HG03196 (cell line): ENCODE measurements around the gene NEK10.

ENCODE experiments used
- ATAC-seq: cut with Tn5 transposase; IDR thresholded peaks from one replicate; pipeline ENCODE4 v1.9.1; 2021; ENCODE audit not compliant: unreplicated experiment

The NEK10 gene

GRCh38 chr3:27115352-27115751, 253.8 kb downstream of the NEK10 start:
- no peak for ATAC-seq

- no peak for ATAC-seq
Measured at GRCh38 chr3:27114684-27115083, 254.5 kb downstream of the NEK10 start.

- no peak for ATAC-seq
Measured at GRCh38 chr3:27114129-27114528, 255.1 kb downstream of the NEK10 start.

- ATAC-seq: no peak
Measured at GRCh38 chr3:27110020-27110419, 259.2 kb downstream of the NEK10 start.

GRCh38 chr3:27108322-27108721, 260.9 kb downstream of the NEK10 start:
- no peak for ATAC-seq

GRCh38 chr3:27105904-27106303, 263.3 kb downstream of the NEK10 start:
- ATAC-seq: no peak

GRCh38 chr3:27097182-27097581, 272.0 kb downstream of the NEK10 start:
- no peak for ATAC-seq

GRCh38 chr3:27095553-27096222, 273.5 kb downstream of the NEK10 start:
- no peak for ATAC-seq

GRCh38 chr3:27094721-27095120, 274.5 kb downstream of the NEK10 start:
- no peak for ATAC-seq

- ATAC-seq: no peak
Measured at GRCh38 chr3:27093771-27094170, 275.4 kb downstream of the NEK10 start.

- no peak for ATAC-seq
Measured at GRCh38 chr3:27090275-27091041, 278.7 kb downstream of the NEK10 start.

GRCh38 chr3:27089645-27090044, 279.5 kb downstream of the NEK10 start:
- no peak for ATAC-seq

- no peak for ATAC-seq
Measured at GRCh38 chr3:27089068-27089467, 280.1 kb downstream of the NEK10 start.

- no peak for ATAC-seq
Measured at GRCh38 chr3:27085829-27086730, 283.1 kb downstream of the NEK10 start.

GRCh38 chr3:27081992-27082607, 287.1 kb downstream of the NEK10 start:
- no peak for ATAC-seq

GRCh38 chr3:27081566-27081965, 287.6 kb downstream of the NEK10 start:
- ATAC-seq: no peak

GRCh38 chr3:27080258-27080525, 289.0 kb downstream of the NEK10 start:
- no peak for ATAC-seq

GRCh38 chr3:27079427-27080257, 289.5 kb downstream of the NEK10 start:
- no peak for ATAC-seq

GRCh38 chr3:27078246-27078913, 290.8 kb downstream of the NEK10 start:
- no peak for ATAC-seq
